ENCODE data around the gene KCTD19.

Gene KCTD19

DNA sequence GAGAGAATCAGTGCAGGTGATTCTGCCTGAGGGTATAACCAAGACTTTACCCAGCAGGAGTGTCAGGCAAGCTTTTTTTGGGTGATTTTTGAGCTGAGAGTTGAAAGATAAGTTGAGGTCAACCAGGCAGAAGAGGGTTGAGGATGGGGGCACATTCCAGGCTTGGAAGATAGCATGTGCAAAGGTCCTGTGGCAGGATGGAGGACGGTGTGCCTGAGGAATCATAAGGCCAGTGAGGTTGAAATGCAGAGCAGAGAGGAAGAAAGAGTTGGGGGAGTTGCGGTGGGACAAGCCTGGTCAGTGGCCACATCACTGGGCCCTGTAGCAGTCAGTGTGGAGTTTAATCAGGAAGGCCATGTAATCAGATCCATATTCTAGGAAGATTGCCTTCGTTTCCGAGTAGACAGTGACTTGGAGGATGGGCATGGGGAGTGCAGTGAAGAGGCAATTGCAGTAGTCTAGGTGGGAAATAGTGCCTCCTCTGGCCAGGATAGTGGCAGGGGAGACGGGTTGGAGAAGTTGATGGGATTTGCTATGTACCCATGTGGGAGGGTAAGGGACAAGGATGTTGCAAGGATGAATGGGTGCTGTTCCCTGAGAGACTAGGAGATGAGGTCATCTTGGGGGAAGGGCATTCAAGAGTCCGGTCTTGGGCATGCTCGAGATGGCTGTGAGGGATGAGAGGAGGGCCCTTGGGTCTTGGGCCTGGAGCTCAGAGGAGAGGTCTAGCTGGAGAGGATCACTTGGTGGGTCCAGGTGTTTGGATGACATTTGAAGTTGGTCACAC is 43.3 kb downstream of the KCTD19 start:
- DNase-seq (ENCODE audit: low read depth): no peak

GRCh38 chr16:67282447-67282805 is 44.1 kb downstream of the KCTD19 start:
- no peak for DNase-seq (ENCODE audit: low read depth)

DNA sequence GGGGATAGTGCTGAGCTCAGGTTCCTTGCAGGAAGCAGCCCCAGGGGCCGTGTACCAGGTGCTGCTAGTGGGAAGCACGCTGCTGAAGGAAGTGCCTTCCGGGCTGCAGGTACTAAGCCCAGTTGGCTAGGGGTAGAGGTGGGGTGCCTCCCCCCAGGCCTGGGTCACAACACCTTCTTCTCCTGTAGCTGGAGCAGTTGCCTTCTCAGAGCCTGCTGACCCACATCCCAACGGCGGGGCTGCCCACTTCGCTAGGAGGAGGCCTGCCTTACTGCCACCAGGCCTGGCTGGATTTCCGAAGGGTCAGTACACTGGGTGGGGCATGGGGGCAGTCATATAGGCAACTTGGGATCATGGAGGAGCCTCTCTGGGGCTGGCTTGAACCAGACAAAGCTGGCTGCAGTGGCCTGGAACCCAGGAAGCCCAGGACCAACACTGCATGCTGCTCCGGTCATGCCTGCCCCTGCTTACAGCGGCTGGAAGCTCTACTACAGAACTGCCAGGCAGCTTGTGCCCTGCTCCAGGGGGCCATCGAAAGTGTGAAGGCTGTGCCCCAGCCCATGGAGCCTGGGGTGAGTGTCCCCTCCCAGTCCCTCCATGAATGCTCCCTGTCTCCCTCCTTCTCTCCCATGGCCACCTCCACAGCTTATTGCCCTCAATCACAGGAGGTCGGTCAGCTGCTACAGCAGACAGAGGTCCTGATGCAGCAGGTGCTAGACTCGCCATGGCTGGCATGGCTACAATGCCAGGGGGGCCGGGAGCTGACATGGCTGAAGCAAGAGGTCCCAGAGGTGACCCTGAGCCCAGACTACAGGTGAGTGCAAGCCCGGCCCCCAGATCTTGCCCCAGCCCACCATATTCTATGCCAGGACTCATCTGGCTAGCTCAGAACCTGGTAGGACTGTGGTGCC is 44.8 kb downstream of the KCTD19 start:
- no peak for DNase-seq (ENCODE audit: low read depth)

- no peak for DNase-seq (ENCODE audit: low read depth)
These were observed 46.2 kb downstream of the KCTD19 start for GRCh38 chr16:67280090-67281015.

DNA sequence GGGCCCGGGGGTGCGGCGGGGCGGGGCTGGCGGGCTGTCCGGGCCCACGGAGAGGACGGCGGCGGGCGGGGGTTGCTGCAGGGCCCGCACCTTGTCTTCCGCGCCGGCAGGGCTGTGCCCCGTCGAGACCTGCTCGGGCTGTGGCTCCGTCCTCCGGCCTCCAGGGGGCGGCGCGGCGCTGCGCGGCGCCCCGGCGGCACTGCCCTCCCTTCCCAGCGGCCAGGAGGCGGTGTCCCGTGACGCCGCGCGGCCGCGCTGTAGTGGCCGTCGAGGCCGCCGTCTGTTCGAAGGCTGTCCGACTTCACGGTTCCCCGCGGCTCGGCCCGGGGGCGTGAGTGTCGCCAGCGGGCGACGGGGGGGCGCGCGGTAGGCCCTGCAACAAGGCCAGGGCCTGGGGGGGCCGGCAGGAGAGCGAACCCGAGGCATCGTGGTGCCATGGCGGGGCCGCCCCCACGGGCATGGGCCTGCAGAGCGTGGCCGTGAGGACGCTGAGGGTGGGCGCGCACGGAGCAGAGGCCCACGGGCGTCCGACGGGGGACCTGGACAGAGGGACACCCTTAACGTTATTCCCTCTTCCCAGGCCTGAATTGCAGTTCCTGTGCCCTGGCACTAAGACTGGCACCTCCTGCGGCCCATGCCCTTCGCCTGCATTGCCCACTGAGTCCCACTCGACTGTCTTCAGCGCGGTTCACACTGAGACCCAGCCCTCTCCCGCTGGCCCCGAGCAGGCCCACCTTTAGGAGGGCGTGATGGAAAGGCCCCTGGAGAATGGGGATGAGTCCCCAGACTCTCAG is 47.0 kb downstream of the KCTD19 start, which contains the start of gene PLEKHG4:
PLEKHG4 (plus strand) TSS at position 237 of the 794 bp plus-strand sequence; CDS start at position 750, 513 bp downstream.
- DNase-seq (ENCODE audit: low read depth): peak; percentile 53

GRCh38 chr16:67278773-67279295 is 47.7 kb downstream of the KCTD19 start:
- DNase-seq (ENCODE audit: low read depth): no peak

GRCh38 chr16:67277999-67278772 is 48.4 kb downstream of the KCTD19 start:
- DNase-seq (ENCODE audit: low read depth): no peak

DNA sequence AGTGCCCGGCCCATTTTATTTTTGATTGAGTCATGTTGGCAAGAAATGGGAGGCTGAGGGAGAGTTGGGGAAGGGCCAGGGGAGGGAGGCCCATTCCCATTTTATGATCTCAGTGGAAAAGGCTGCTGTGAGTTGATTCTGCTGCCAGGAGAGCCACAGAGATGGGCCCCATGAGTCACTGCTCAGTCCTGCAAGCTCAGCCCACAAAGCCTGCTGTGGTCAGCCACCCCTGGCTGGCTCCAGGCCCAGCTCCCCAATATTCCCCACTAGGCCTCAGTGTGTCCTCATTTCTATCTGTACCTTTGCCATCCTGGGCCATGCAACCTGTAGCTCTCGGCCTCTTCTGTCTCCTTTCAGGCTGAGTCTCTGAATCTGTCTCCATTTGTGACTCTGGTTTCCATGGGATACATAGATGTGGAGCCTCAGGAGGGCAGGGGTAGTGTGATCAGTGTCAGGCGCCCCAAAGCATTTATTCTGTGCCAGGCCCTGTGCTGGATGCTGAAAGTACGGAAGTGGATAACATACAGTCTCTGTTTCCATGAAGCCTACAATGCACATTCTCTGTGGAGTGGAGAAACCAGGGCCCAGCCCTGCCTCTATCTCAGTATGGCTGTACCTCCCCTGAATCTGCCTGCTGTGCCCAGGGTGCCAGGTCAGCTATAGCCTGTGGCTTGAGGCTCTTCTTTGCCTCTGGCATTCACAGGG is 49.1 kb downstream of the KCTD19 start:
- no peak for DNase-seq (ENCODE audit: low read depth)

DNA sequence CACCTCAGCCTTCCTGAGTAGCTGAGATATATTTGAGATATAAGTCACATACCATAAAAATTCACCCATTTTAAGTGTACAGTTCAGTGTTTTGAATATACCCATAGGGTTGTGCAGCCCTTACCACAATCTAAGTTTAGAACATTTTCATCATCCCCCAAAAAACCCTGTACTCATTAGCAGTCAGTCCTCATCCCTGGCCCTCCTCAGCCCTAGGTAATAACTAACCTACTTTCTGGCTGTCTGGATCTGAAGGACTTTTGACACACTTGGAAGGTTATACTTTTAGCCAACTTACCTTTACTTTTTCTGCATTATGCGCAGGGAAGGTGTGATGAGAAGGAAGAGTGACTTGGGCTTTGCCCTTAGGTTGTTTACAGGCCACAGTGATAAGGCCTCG is 51.2 kb downstream of the KCTD19 start:
- no peak for DNase-seq (ENCODE audit: low read depth)

DNA sequence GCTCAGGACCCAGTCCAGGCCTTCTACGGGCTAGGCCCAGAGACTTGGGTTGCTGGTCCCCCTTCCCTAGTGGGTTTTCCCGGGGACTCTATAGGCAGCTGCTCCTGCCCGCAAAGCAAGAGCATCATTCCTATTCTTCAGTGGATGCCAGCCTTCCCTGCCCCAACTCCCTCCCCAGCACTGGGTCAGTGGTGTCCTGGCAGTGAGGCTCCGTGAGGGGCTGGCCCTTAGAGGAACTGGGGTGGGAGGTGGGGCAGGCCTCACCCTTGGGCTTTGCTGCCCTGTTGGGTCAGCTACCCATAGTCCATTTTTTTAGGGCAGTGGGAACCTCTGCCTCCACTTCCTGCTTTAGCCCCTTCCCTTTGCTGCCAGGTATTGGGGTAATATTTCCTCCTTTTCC is 55.1 kb downstream of the KCTD19 start:
- no peak for DNase-seq (ENCODE audit: low read depth)

- no peak for DNase-seq (ENCODE audit: low read depth)
These were observed 55.6 kb downstream of the KCTD19 start for GRCh38 chr16:67270931-67271338.

- DNase-seq (ENCODE audit: low read depth): no peak
These were observed 56.8 kb downstream of the KCTD19 start for GRCh38 chr16:67269766-67270165.

DNA sequence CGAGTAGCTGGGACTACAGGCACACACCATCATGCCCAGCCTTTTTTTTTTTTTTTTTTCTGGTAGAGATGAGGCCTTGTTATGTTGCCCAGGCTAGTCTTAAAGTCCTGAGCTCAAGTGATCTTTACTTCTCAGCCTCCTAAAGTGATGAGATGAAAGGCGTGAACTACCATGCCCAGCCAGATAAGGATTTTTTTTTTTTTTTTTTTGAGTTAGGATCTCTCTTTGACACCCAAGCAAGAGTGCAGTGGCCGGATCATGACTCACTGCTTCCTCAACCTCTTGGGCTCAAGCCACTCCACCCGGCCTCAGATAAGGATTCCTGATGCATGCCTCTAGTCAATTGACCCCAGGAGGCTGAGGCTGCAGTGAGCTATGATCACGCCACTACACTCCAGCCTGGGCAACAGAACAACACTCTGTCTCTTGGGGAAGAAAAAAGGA is 58.4 kb downstream of the KCTD19 start:
- DNase-seq (ENCODE audit: low read depth): no peak

DNA sequence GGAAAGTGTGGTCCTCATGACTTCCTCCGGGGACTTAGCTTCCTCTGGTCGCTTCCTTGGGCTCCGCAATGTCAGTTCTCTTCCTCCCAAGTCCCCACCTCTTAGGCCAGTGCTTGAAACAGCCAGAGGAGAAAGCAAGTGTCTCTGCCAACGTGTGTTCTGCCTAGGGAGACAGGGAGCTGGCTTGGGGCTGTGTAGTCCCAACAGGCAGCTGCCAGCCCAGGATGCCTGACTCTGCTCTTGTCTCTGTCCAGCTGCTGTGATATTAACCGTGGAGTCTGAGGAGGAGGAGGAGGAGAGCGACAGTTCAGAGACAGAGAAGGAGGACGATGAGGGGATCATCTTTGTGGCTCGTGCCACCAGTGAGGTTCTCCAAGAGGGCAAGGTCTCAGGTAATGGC is 60.7 kb downstream of the KCTD19 start:
- DNase-seq (ENCODE audit: low read depth): no peak

GRCh38 chr16:67264866-67265265 is 61.7 kb downstream of the KCTD19 start:
- DNase-seq (ENCODE audit: low read depth): no peak

GRCh38 chr16:67264277-67264676 is 62.3 kb downstream of the KCTD19 start:
- DNase-seq (ENCODE audit: low read depth): no peak

GRCh38 chr16:67263201-67263600 is 63.3 kb downstream of the KCTD19 start:
- DNase-seq (ENCODE audit: low read depth): no peak

- DNase-seq (ENCODE audit: low read depth): no peak
These were observed 66.0 kb downstream of the KCTD19 start for GRCh38 chr16:67260426-67261063.

DNA sequence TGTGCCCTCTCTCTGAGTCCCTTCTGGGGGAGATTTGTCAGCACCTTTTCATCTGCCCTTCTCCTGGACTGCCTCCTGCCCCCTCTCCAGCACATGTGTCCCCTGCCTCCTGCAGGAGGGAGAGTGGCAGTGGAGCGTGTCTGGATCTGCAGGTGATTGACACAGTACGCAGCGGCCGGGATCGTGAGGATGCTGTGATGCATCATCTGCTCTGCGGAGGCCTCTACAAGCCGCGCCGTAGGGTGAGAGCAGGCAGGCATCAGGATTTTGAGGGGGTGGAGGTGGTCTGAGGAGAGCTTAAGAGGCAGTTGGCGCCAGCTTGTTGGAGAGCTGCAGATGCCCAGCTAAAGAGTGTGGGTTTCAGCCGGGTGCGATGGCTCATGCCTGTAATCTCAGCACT is 66.8 kb downstream of the KCTD19 start:
- no peak for DNase-seq (ENCODE audit: low read depth)

Data from stimulated activated CD8-positive, alpha-beta memory T cell treated with anti-CD3 and anti-CD28 coated beads, Interleukin-15, amount 100 ng/mL, for 24 hours (primary cell).